H1 (cell line): ENCODE results near the gene ERAP2. TPM values are rescaled to one million over a fixed set of nuclear protein-coding genes. Genes with fewer than 3 reads are reported as not detected.

ENCODE experiments used
- CTCF ChIA-PET: fragments of 300-600 bp; sonication (Branson Sonifier 250); formaldehyde crosslinking; loops from one replicate; lab custom pipeline; 2021; ENCODE audit not compliant: partially characterized antibody; lab: Charles Lee
- POLR2A ChIA-PET: fragments of 300-600 bp; sonication (Branson Sonifier 250); formaldehyde crosslinking; loops from one replicate; lab custom pipeline; 2021; ENCODE audit warnings: inconsistent platforms; ENCODE audit not compliant: partially characterized antibody; lab: Charles Lee
- DNase-seq, 2 experiments: peaks; one replicate each; pipeline versions ENCODE4 v3.0.0 to v3.0.0-alpha.2; 2010 to 2022; ENCODE audit warnings: low spot score in 2 of 2, low read depth in 1 of 2, mixed read lengths in 1 of 2
- FAIRE-seq: peaks from 2 replicates; lab custom pipeline; 2011; peaks lifted over from hg19 to GRCh38; lab: Jason Lieb, UNC
- H2AFZ ChIP-seq: 2 replicates; pipeline ENCODE4 v1.8.1; 2012; ENCODE audit warnings: low read length, inconsistent platforms
- H2AK5ac ChIP-seq: 2 replicates; pipeline ENCODE4 v1.6.1; 2013; ENCODE audit warnings: low read depth, low read length
- H2BK120ac ChIP-seq: replicated peaks from 2 replicates; pipeline ENCODE3; 2013; ENCODE audit warnings: low read depth, low read length, inconsistent platforms
- H2BK12ac ChIP-seq: 2 replicates; pipeline ENCODE4 v1.6.1; 2013; ENCODE audit warnings: low read depth, low read length
- H2BK15ac ChIP-seq: 2 replicates; pipeline ENCODE4 v1.6.1; 2013; ENCODE audit warnings: low read length
- H2BK20ac ChIP-seq: 2 replicates; pipeline ENCODE4 v1.6.1; 2013; ENCODE audit warnings: low read length
- H2BK5ac ChIP-seq: 2 replicates; pipeline ENCODE4 v1.6.1; 2013; ENCODE audit warnings: low read depth, low read length
- H3K14ac ChIP-seq: 2 replicates; pipeline ENCODE4 v1.6.1; 2013; ENCODE audit warnings: inconsistent platforms; ENCODE audit not compliant: insufficient read length
- H3K18ac ChIP-seq: 2 replicates; pipeline ENCODE4 v1.6.1; 2013; ENCODE audit warnings: low read length; ENCODE audit errors: extremely low read depth
- H3K23ac ChIP-seq: 2 replicates; pipeline ENCODE4 v1.6.1; 2013; ENCODE audit warnings: inconsistent platforms; ENCODE audit not compliant: insufficient read length
- H3K23me2 ChIP-seq: 2 replicates; pipeline ENCODE4 v1.6.1; 2013; ENCODE audit warnings: low read depth, low read length
- H3K27ac ChIP-seq: 2 replicates; pipeline ENCODE4 v1.6.1; 2011; ENCODE audit warnings: low read depth, low read length, inconsistent platforms
- H3K27me3 ChIP-seq, 4 experiments: replicated peaks in 1 of 4; 1 replicate in 1 of 4; 2 replicates in 3 of 4; pipeline versions ENCODE4 v1.6.1 to v1.8.1; 2011 to 2013; ENCODE audit warnings: low read length in 3 of 4, mild to moderate bottlenecking in 3 of 4, inconsistent platforms in 2 of 4, mixed read lengths in 2 of 4, moderate library complexity in 1 of 4; ENCODE audit not compliant: control insufficient read depth in 3 of 4, insufficient read depth in 3 of 4; ENCODE audit errors: extremely low read depth in 1 of 4
- H3K36me3 ChIP-seq, 4 experiments: 2 replicates each; pipeline versions ENCODE4 v1.6.1 to v1.8.1; 2011 to 2013; ENCODE audit warnings: mild to moderate bottlenecking in 4 of 4, low read length in 3 of 4, moderate library complexity in 2 of 4, control low read depth in 1 of 4, inconsistent platforms in 1 of 4; ENCODE audit not compliant: insufficient read depth in 4 of 4, control insufficient read depth in 2 of 4
- H3K4ac ChIP-seq: replicated peaks from 2 replicates; pipeline ENCODE3; 2013; ENCODE audit warnings: low read length, low read depth, mixed read lengths, inconsistent platforms; ENCODE audit not compliant: insufficient read length
- H3K4me1 ChIP-seq, 4 experiments: replicated peaks in 1 of 4; 1 replicate in 1 of 4; 2 replicates in 3 of 4; pipeline versions ENCODE4 v1.6.1 to v1.8.1; 2011 to 2013; ENCODE audit warnings: low read length in 3 of 4, inconsistent platforms in 2 of 4, mixed read lengths in 1 of 4; ENCODE audit not compliant: insufficient read depth in 4 of 4, control insufficient read depth in 3 of 4
- H3K4me2 ChIP-seq, 2 experiments: 2 replicates each; pipeline versions ENCODE4 v1.6.1 to v1.8.1; 2011 to 2013; ENCODE audit warnings: low read depth in 2 of 2, low read length in 2 of 2, control low read depth in 1 of 2, inconsistent platforms in 1 of 2, mild to moderate bottlenecking in 1 of 2; ENCODE audit not compliant: insufficient read depth in 1 of 2
- H3K4me3 ChIP-seq, 4 experiments: fragments of 200-600, 300-600 bp in 1 of 4; sonication (generic), shearing (Covaris generic), sonication (Bioruptor Twin) in 1 of 4; 2 replicates each; pipeline versions ENCODE4 v1.5.1 to v1.8.1; 2011 to 2016; ENCODE audit warnings: low read length in 4 of 4, low read depth in 3 of 4, control low read depth in 2 of 4, inconsistent platforms in 2 of 4, mild to moderate bottlenecking in 2 of 4, mixed read lengths in 1 of 4, moderate library complexity in 1 of 4; ENCODE audit not compliant: insufficient read depth in 2 of 4; ENCODE audit errors: extremely low read depth in 1 of 4
- H3K56ac ChIP-seq: replicated peaks from 2 replicates; pipeline ENCODE3; 2013; ENCODE audit warnings: low read depth, mild to moderate bottlenecking, mixed read lengths, low read length, inconsistent platforms; ENCODE audit not compliant: insufficient read length
- H3K79me1 ChIP-seq: 2 replicates; pipeline ENCODE4 v1.6.1; 2013; ENCODE audit warnings: low read depth, low read length, control low read depth
- H3K79me2 ChIP-seq, 2 experiments: 2 replicates each; pipeline versions ENCODE4 v1.6.1 to v1.8.1; 2012 to 2013; ENCODE audit warnings: low read length in 2 of 2, mild to moderate bottlenecking in 2 of 2, inconsistent platforms in 1 of 2; ENCODE audit not compliant: insufficient read depth in 2 of 2, control insufficient read depth in 1 of 2
- H3K9ac ChIP-seq, 4 experiments: replicated peaks in 1 of 4; 1 replicate in 1 of 4; 2 replicates in 3 of 4; pipeline versions ENCODE4 v1.6.1 to v1.8.1; 2011 to 2013; ENCODE audit warnings: low read depth in 3 of 4, low read length in 3 of 4, control low read depth in 2 of 4, mild to moderate bottlenecking in 2 of 4, moderate library complexity in 2 of 4, inconsistent platforms in 1 of 4; ENCODE audit errors: extremely low read depth in 1 of 4
- H3K9me3 ChIP-seq, 2 experiments: 2 replicates each; pipeline versions ENCODE4 v1.6.1 to v1.8.1; 2012 to 2013; ENCODE audit warnings: mild to moderate bottlenecking in 2 of 2, moderate library complexity in 2 of 2, control low read depth in 1 of 2, inconsistent platforms in 1 of 2, low read depth in 1 of 2, low read length in 1 of 2, mixed read lengths in 1 of 2; ENCODE audit not compliant: insufficient read depth in 2 of 2
- H4K20me1 ChIP-seq, 2 experiments: replicated peaks in 1 of 2; 2 replicates each; pipeline versions ENCODE3 to v1.8.1; 2011 to 2013; ENCODE audit warnings: inconsistent platforms in 2 of 2, low read length in 2 of 2, mild to moderate bottlenecking in 1 of 2; ENCODE audit not compliant: insufficient read depth in 2 of 2, control insufficient read depth in 1 of 2
- H4K5ac ChIP-seq: 2 replicates; pipeline ENCODE4 v1.6.1; 2013; ENCODE audit warnings: low read length, low read depth, mixed read lengths, inconsistent platforms; ENCODE audit not compliant: insufficient read length
- H4K8ac ChIP-seq: 2 replicates; pipeline ENCODE4 v1.8.0; 2013; ENCODE audit warnings: mild to moderate bottlenecking, moderate library complexity, low read length, inconsistent platforms; ENCODE audit not compliant: insufficient read depth; ENCODE audit errors: extremely low read depth
- H4K91ac ChIP-seq: replicated peaks from 2 replicates; pipeline ENCODE3; 2013; ENCODE audit warnings: low read length, mixed read lengths, inconsistent platforms; ENCODE audit not compliant: insufficient read length
- CHD1 ChIP-seq: IDR thresholded peaks from 2 replicates; pipeline ENCODE4 v1.6.1; 2012; ENCODE audit warnings: low read depth, low read length, improper control_type of control experiment
- WGBS, 2 experiments: shearing (Covaris generic) in 1 of 2; methylation state at CpG; one replicate each; pipeline versions ENCODE4 v1.1.6 to v1.1.7; 2013 to 2015; ENCODE audit warnings: low lambda C conversion rate in 2 of 2, mixed read lengths in 2 of 2, inconsistent platforms in 1 of 2, low coverage in 1 of 2, missing lambda C conversion rate in 1 of 2; ENCODE audit not compliant: insufficient replicate concordance in 2 of 2, insufficient coverage in 1 of 2, insufficient read length in 1 of 2; ENCODE audit errors: extremely low coverage in 1 of 2, missing lambda C conversion rate in 1 of 2; 5-methylcytosine and 5-hydroxymethylcytosine counted together
- polyA plus RNA-seq, 7 experiments: library from polyadenylated mRNA; depleted of rRNA in 3 of 7; stranded (reverse) in 5 of 7; unstranded in 2 of 7; fragments of >200 nt in 5 of 7; fragments of 200-250 nt in 2 of 7; gene quantifications; 1 replicate in 5 of 7; 2 replicates in 1 of 7; 4 replicates in 1 of 7; pipeline versions ENCODE4 v1.2.1 to v1.2.3, GENCODE V29; 2011 to 2013; ENCODE audit warnings: missing spikeins in 2 of 7, mixed read lengths in 2 of 7
- total RNA-seq: library from RNA; stranded (reverse); fragmentation: NEBNext Ultra II Directional; extraction: Animal tissue kit (Norgen Biotek cat#: 25700); gene quantifications from 2 replicates; pipeline ENCODE4 v1.2.1, GENCODE V29; 2021

Gene ERAP2
- total and polyA plus RNA-seq, 2 of the 8 experiments (the other 6 are each of a cell fraction or from before 2014, with no cell fraction given), result 0.14 TPM; not detected in 1

DNA sequence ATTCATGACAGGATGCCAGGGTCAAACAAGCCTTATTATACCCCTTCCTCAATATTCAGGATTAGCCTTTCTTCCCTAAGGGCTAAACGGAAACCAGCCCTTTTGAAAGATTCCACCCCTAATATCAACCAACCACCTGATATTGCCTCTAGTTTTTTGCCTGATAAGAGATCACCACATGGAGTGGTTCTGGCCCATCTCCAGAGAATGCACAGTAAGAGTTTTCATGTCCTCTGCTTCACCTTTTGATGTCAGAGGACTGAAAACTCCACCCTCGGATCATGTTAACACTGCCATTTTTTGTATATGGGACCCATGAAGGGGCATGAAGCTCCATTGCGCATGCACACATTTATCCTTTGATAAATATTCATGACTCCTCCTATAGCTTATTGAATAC, 53.8 kb downstream of the ERAP2 start:
- H3K36me3 ChIP-seq, result no peaks in the 10 kb centered on the region
- H3K18ac ChIP-seq, result no peak overlapping the region
- H2BK12ac ChIP-seq, result no peak overlapping the region
- H3K4me2 ChIP-seq, result no peak overlapping the region
- no peak overlapping the region for H3K27ac ChIP-seq
- no peaks in the 10 kb centered on the region for H4K20me1 ChIP-seq
- H4K91ac ChIP-seq, result no peak overlapping the region
- H3K4ac ChIP-seq, result no peak overlapping the region
- no peaks in the 10 kb centered on the region for H3K79me2 ChIP-seq
- no peak overlapping the region for H2AFZ ChIP-seq
- no peak for TF ChIP-seq CHD1
- H3K9me3 ChIP-seq, result no peaks in the 10 kb centered on the region
- H3K14ac ChIP-seq, result no peak overlapping the region
- H3K79me1 ChIP-seq, result no peaks in the 10 kb centered on the region
- no peak overlapping the region for H2AK5ac ChIP-seq
- H4K8ac ChIP-seq, result no peak overlapping the region
- CTCF ChIA-PET, result interaction anchor here (3.0 kb wide), 1 partner anchor 61 kb away, joined by 9 read pairs; no protein-coding TSS in a partner anchor
- DNase-seq, result no peak
- FAIRE-seq, result no peak
- H3K23me2 ChIP-seq, result peaks cover 3% of the 10 kb centered on the region
- H2BK120ac ChIP-seq, result no peak overlapping the region
- POLR2A ChIA-PET, result no interaction called here
- no peak overlapping the region for H3K9ac ChIP-seq
- H3K56ac ChIP-seq, result no peak overlapping the region
- no peak overlapping the region for H2BK5ac ChIP-seq
- H2BK20ac ChIP-seq, result no peak overlapping the region
- H3K23ac ChIP-seq, result no peak overlapping the region
- H2BK15ac ChIP-seq, result no peak overlapping the region
- no peak overlapping the region for H3K4me3 ChIP-seq
- WGBS, 2 experiments, result 89% methylated on average over 3 of the region's 3 CpGs; no CpG with 5 or more reads in 1 of the 2 experiments
- peaks cover 0 to 8% (median 3%) of the 10 kb centered on the region in 4 experiments; a peak in 2 of 7 replicates for H3K4me1 ChIP-seq
- no peak overlapping the region for H4K5ac ChIP-seq
- H3K27me3 ChIP-seq, result no peaks in the 10 kb centered on the region
